Mucosa of descending colon (tissue), 3 donors: ENCODE measurements around the gene LRP6. TPM values are rescaled to one million over a fixed set of nuclear protein-coding genes. Genes with fewer than 3 reads are reported as not detected.

ENCODE experiments used
- ATAC-seq: fragments of 200-7000 bp; cut with Tn5 transposase; one replicate; pipeline ENCODE4 v1.9.1; 2020; ENCODE audit warnings: mild to moderate bottlenecking, moderate library complexity
- DNase-seq, 3 donors: peaks; one replicate each; pipeline ENCODE4 v3.0.0-alpha.2; 2020
- H3K36me3 ChIP-seq: fragments of 200-600 bp; one replicate; pipeline ENCODE4 v1.8.0; 2021; ENCODE audit warnings: low read depth, mild to moderate bottlenecking
- H3K4me1 ChIP-seq: fragments of 200-600 bp; one replicate; pipeline ENCODE4 v1.8.0; 2021; ENCODE audit warnings: low read depth, mild to moderate bottlenecking
- H3K4me3 ChIP-seq: fragments of 200-600 bp; one replicate; pipeline ENCODE4 v1.8.0; 2021; ENCODE audit warnings: mild to moderate bottlenecking
- H3K9me3 ChIP-seq: fragments of 200-600 bp; one replicate; pipeline ENCODE4 v1.8.0; 2021; ENCODE audit warnings: mild to moderate bottlenecking
- CTCF ChIP-seq: fragments of 200-600 bp; IDR thresholded peaks from one replicate; pipeline ENCODE4 v1.8.0; 2022; ENCODE audit warnings: antibody characterized with exemption, mild to moderate bottlenecking
- intact Hi-C, 2 donors: fragments of 100-400 bp; cut with DNase I in 1 of 2; cut with micrococcal nuclease in 1 of 2; formaldehyde crosslinking; loops; one replicate each; pipeline versions ENCODE4 v1.11.0 to v1.11.1; 2022; cut with DNase I, micrococcal nuclease
- total RNA-seq, 3 donors: library from RNA; stranded (reverse); fragmentation: NEBNext Ultra II Directional in 2 of 3; extraction: Animal tissue kit (Norgen Biotek cat#: 25700) in 2 of 3; gene quantifications; one replicate each; pipeline versions ENCODE4 v1.2.1 to v1.2.4, GENCODE V29; 2021 to 2023
- donor health status: DM: no; HTN: no; CAD: no; lungs with moderate emphysema.
- donor health status: DM: no; HTN: no; CAD: no.
- donor health status: DM: no; HTN: yes; CAD: no.

Gene LRP6
- total RNA-seq, 3 donors from 2014 or later = 32.2 to 57.2 (median 37.2) TPM

DNA sequence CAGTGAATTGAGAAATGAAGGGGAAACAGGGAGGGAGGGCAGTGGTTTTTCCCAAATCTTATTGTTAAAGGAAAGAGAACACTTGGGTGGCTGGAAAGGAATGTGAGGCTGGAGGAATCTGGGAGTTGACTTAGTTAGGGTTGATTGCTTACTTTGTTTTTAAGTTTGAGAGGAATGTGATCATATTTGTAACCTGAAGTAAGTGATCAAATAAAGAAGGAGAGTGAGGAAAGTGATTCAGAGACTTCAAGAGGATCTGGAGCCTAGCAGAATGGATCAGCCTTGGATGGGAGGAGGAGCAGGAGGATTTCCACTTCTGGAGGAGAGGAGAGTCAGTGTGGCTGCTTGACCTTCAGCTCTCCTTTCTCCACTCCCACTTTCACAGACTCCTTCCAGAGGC lies 6.0 kb upstream of the LRP6 start:
- Histone ChIP-seq H3K9me3 (no peaks in the 10 kb centered on the region), H3K36me3 (no peaks in the 10 kb centered on the region), H3K4me3 (no peak overlapping the region), H3K4me1 (no peaks in the 10 kb centered on the region)
- no peak for DNase-seq
- no peak for TF ChIP-seq CTCF
- intact Hi-C loops = no loop called here
- ATAC-seq = no peak

GRCh38 chr12:12270226-12270625 lies 3.4 kb upstream of the LRP6 start:
- TF ChIP-seq CTCF = no peak
- no peaks in the 10 kb centered on the region for H3K9me3 ChIP-seq
- H3K4me3 ChIP-seq = no peak overlapping the region
- ATAC-seq (no peak), DNase-seq (no peak)
- H3K4me1 ChIP-seq = peaks cover 4% of the 10 kb centered on the region
- no peaks in the 10 kb centered on the region for H3K36me3 ChIP-seq
- intact Hi-C loops = no loop called here

DNA sequence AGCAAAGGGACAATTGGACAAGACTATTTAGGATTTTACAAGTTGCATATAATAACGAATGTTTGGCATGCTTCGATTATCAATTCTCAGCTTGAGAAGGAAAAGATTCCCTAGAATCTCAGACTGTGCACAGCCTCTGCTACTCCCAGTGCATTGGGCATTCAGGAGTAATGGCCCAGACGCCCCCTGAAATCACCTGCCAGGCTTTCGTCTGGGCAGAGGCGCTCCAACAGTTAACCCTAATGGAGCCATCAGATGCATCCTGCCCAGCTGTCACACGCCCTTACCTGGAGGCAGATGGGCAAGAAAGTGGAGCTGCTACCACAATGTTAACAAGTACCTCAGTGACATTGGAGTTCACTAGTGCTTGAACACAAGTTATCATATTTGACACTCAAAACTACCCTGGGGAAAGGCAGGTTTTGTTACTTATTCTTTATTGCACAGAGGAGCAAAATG lies 927 bp upstream of the LRP6 start:
- ATAC-seq = no peak
- peak in 2 of 3 donors; percentile 7 to 37 for DNase-seq
- peaks cover 4% of the 10 kb centered on the region for H3K4me1 ChIP-seq
- H3K4me3 ChIP-seq = no peak overlapping the region
- no peaks in the 10 kb centered on the region for H3K36me3 ChIP-seq
- H3K9me3 ChIP-seq = no peaks in the 10 kb centered on the region
- intact Hi-C loops = no loop called here
- no peak for TF ChIP-seq CTCF

- DNase-seq = no peak
- intact Hi-C loops = no loop called here
- ATAC-seq = peak; percentile 26
These were observed 413 bp downstream of the LRP6 start for GRCh38 chr12:12266389-12266872.

GRCh38 chr12:12265571-12266388 lies 1.1 kb downstream of the LRP6 start:
- peak in 2 of 3 donors; percentile 25 to 30 for DNase-seq
- Histone ChIP-seq H3K9me3 (no peaks in the 10 kb centered on the region), H3K36me3 (no peaks in the 10 kb centered on the region), H3K4me3 (peak overlapping the region; percentile 50), H3K4me1 (peaks cover 4% of the 10 kb centered on the region)
- peak; percentile 8 for ATAC-seq
- intact Hi-C loops = no loop called here
- no peak for TF ChIP-seq CTCF

More at GRCh38 chr12:12266389-12266872, 413 bp downstream of the LRP6 start:
- Histone ChIP-seq H3K4me1 (peaks cover 4% of the 10 kb centered on the region), H3K36me3 (no peaks in the 10 kb centered on the region), H3K4me3 (peak overlapping the region; percentile 50), H3K9me3 (no peaks in the 10 kb centered on the region)
- no peak for TF ChIP-seq CTCF
